Measurements from ENCODE around the gene FMN1. TPM values are rescaled to one million over a fixed set of nuclear protein-coding genes. Genes with fewer than 3 reads are reported as not detected.

Gene FMN1
- polyA plus RNA-seq, 4 donors = 0.54 to 2.1 (median 0.86) TPM

DNA sequence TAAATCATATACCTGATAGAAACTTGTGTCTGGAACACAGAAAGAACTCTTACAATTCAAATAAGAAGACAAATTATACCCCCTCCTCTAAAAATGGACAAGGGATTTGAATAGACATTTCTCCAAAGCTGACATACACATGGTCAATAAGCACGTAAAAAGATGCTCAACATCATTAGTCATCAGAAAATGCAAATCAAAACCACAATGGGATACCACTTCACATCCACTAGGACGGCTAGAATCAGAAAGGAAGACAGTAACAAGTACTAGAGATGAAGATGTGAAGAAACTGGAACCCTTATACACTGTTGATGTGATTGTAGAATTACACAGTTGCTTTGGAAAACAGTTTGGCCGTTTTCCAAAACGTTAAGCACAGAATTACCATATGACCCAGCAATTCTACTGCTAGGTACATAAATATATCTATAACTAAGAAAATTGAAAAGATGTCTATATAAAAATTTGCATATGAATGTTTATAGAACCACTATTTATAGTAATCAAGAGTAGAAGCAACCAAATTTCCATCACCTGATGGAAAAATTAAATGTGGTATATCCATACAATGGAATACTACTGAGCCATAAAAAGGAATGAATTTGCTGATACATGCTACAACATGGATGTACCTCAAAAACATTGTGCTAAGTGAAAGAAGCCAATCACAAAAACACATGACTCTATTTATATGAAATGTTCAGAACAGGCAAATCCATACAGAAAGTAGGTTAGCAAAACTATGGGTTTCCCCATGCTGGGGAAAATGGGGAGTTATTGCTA lies 415.9 kb downstream of the FMN1 start:
- H3K36me3 ChIP-seq (ENCODE audit: control insufficient read depth in 3 of 3, insufficient read depth in 2 of 3, low read depth in 1 of 3, low read length in 3 of 3) = no peaks in the 10 kb centered on the region
- H3K27ac ChIP-seq (ENCODE audit: low read depth in 1 of 3, low read length in 2 of 3) = no peak overlapping the region
- no peaks in the 10 kb centered on the region for H3K9me3 ChIP-seq (ENCODE audit: control insufficient read depth in 2 of 2, insufficient read depth in 1 of 2, low read depth in 1 of 2, low read length in 1 of 2)
- DNase-seq (no peak), FAIRE-seq (no peak)
- WGBS, 3 donors = 84 to 89% (median 88%) methylated on average over 4 of the region's 4 CpGs
- H3K4me3 ChIP-seq (ENCODE audit: low read depth in 1 of 3, low read length in 3 of 3) = no peak overlapping the region
- no peaks in the 10 kb centered on the region for H3K4me1 ChIP-seq (ENCODE audit: control insufficient read depth in 3 of 3, insufficient read depth in 2 of 3, low read depth in 1 of 3, low read length in 2 of 3)
- H3K27me3 ChIP-seq (ENCODE audit: control insufficient read depth in 3 of 3, insufficient read depth in 3 of 3, low read length in 3 of 3) = no peaks in the 10 kb centered on the region

- Histone ChIP-seq H3K27ac (ENCODE audit: low read depth in 1 of 3, low read length in 2 of 3) (no peak overlapping the region), H3K4me1 (ENCODE audit: control insufficient read depth in 3 of 3, insufficient read depth in 2 of 3, low read depth in 1 of 3, low read length in 2 of 3) (no peaks in the 10 kb centered on the region), H3K9me3 (ENCODE audit: control insufficient read depth in 2 of 2, insufficient read depth in 1 of 2, low read depth in 1 of 2, low read length in 1 of 2) (no peaks in the 10 kb centered on the region), H3K27me3 (ENCODE audit: control insufficient read depth in 3 of 3, insufficient read depth in 3 of 3, low read length in 3 of 3) (no peaks in the 10 kb centered on the region), H3K36me3 (ENCODE audit: control insufficient read depth in 3 of 3, insufficient read depth in 2 of 3, low read depth in 1 of 3, low read length in 3 of 3) (peaks cover 0 to 2% (median 0%) of the 10 kb centered on the region in 3 donors), H3K4me3 (ENCODE audit: low read depth in 1 of 3, low read length in 3 of 3) (no peak overlapping the region)
- FAIRE-seq (no peak), DNase-seq (no peak)
- WGBS, 3 donors = 81 to 85% (median 83%) methylated on average over 3 of the region's 3 CpGs
Observed at GRCh38 chr15:32775103-32775502, 419.4 kb downstream of the FMN1 start.

DNA sequence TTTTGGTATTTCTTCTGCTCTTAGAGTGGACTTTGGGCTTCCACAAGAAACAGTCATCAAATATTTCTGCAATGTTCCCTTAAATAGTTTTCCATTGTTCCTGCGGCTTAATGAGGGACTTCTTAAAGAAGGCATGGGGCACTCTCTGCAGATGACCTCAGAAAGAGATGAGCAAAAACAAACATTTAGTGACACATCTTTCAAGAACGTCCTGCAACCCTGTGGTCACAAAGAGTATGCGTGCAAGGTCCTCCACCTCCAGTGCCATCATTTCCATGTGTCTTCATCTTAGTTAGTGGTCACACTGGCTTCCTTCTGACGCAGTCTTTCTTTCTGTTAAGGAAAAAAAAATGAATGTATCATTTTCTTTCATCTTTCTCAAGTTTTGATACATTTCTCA lies 420.5 kb downstream of the FMN1 start:
- peaks cover 0 to 2% (median 0%) of the 10 kb centered on the region in 3 donors for H3K36me3 ChIP-seq (ENCODE audit: control insufficient read depth in 3 of 3, insufficient read depth in 2 of 3, low read depth in 1 of 3, low read length in 3 of 3)
- H3K4me3 ChIP-seq (ENCODE audit: low read depth in 1 of 3, low read length in 3 of 3) = no peak overlapping the region
- WGBS, 3 donors = 70 to 90% (median 81%) methylated on average over 4 of the region's 4 CpGs
- no peaks in the 10 kb centered on the region for H3K9me3 ChIP-seq (ENCODE audit: control insufficient read depth in 2 of 2, insufficient read depth in 1 of 2, low read depth in 1 of 2, low read length in 1 of 2)
- DNase-seq (no peak), FAIRE-seq (no peak)
- H3K27me3 ChIP-seq (ENCODE audit: control insufficient read depth in 3 of 3, insufficient read depth in 3 of 3, low read length in 3 of 3) = no peaks in the 10 kb centered on the region
- no peaks in the 10 kb centered on the region for H3K4me1 ChIP-seq (ENCODE audit: control insufficient read depth in 3 of 3, insufficient read depth in 2 of 3, low read depth in 1 of 3, low read length in 2 of 3)
- H3K27ac ChIP-seq (ENCODE audit: low read depth in 1 of 3, low read length in 2 of 3) = no peak overlapping the region

DNA sequence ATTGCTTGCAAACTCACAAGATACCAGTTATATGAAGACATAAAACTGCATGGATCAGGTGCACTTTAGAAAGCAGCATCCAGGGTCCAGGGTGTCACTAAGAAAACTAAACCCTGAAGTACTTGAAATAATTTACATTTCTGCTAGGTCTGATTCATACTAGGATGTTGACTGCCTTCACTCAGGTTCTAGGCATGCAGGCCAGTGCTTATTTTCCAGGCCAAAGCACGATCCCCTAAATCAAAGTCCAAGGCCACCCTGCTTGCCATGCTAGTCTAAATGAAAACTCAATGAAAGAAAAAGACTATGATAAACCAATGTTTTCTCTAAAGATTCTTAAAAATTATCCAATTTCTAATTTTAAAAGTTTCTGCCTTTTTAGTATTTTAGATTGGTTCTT lies 427.3 kb downstream of the FMN1 start:
- 45 to 67% (median 61%) methylated on average over 1 of the region's 1 CpG for WGBS, 3 donors
- no peak overlapping the region for H3K27ac ChIP-seq (ENCODE audit: low read depth in 1 of 3, low read length in 2 of 3)
- no peaks in the 10 kb centered on the region for H3K36me3 ChIP-seq (ENCODE audit: control insufficient read depth in 3 of 3, insufficient read depth in 2 of 3, low read depth in 1 of 3, low read length in 3 of 3)
- no peaks in the 10 kb centered on the region for H3K9me3 ChIP-seq (ENCODE audit: control insufficient read depth in 2 of 2, insufficient read depth in 1 of 2, low read depth in 1 of 2, low read length in 1 of 2)
- H3K4me3 ChIP-seq (ENCODE audit: low read depth in 1 of 3, low read length in 3 of 3) = no peak overlapping the region
- no peaks in the 10 kb centered on the region for H3K27me3 ChIP-seq (ENCODE audit: control insufficient read depth in 3 of 3, insufficient read depth in 3 of 3, low read length in 3 of 3)
- FAIRE-seq (no peak), DNase-seq (no peak)
- H3K4me1 ChIP-seq (ENCODE audit: control insufficient read depth in 3 of 3, insufficient read depth in 2 of 3, low read depth in 1 of 3, low read length in 2 of 3) = no peaks in the 10 kb centered on the region

DNA sequence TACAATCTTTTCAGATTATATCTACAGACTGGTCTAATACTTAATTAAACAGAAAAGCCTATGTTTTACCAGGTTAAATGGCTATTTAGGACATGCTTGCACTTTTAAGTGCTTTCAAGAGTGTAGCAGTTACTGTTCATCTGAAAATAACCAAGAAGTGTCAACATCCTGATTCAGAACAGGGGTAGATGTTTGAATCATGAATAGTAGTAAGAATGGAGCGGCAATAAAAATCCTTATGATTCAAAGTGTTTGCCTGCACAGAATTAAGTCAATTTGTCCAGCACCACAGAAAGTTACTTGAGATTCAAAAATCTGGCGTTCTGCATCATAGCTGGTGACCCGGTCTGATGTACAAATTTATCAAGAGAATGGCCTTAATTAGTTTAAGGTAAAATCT lies 428.4 kb downstream of the FMN1 start:
- 78 to 84% (median 83%) methylated on average over 3 of the region's 3 CpGs for WGBS, 3 donors
- Histone ChIP-seq H3K36me3 (ENCODE audit: control insufficient read depth in 3 of 3, insufficient read depth in 2 of 3, low read depth in 1 of 3, low read length in 3 of 3) (no peaks in the 10 kb centered on the region), H3K27me3 (ENCODE audit: control insufficient read depth in 3 of 3, insufficient read depth in 3 of 3, low read length in 3 of 3) (no peaks in the 10 kb centered on the region), H3K27ac (ENCODE audit: low read depth in 1 of 3, low read length in 2 of 3) (no peak overlapping the region), H3K4me1 (ENCODE audit: control insufficient read depth in 3 of 3, insufficient read depth in 2 of 3, low read depth in 1 of 3, low read length in 2 of 3) (no peaks in the 10 kb centered on the region), H3K9me3 (ENCODE audit: control insufficient read depth in 2 of 2, insufficient read depth in 1 of 2, low read depth in 1 of 2, low read length in 1 of 2) (no peaks in the 10 kb centered on the region), H3K4me3 (ENCODE audit: low read depth in 1 of 3, low read length in 3 of 3) (no peak overlapping the region)
- FAIRE-seq = no peak
- DNase-seq = no peak

GRCh38 chr15:32765236-32765635 lies 429.3 kb downstream of the FMN1 start:
- no peak overlapping the region for H3K4me3 ChIP-seq (ENCODE audit: low read depth in 1 of 3, low read length in 3 of 3)
- H3K27me3 ChIP-seq (ENCODE audit: control insufficient read depth in 3 of 3, insufficient read depth in 3 of 3, low read length in 3 of 3) = no peaks in the 10 kb centered on the region
- DNase-seq = no peak
- no peak overlapping the region for H3K27ac ChIP-seq (ENCODE audit: low read depth in 1 of 3, low read length in 2 of 3)
- FAIRE-seq = no peak
- H3K4me1 ChIP-seq (ENCODE audit: control insufficient read depth in 3 of 3, insufficient read depth in 2 of 3, low read depth in 1 of 3, low read length in 2 of 3) = no peaks in the 10 kb centered on the region
- no peaks in the 10 kb centered on the region for H3K9me3 ChIP-seq (ENCODE audit: control insufficient read depth in 2 of 2, insufficient read depth in 1 of 2, low read depth in 1 of 2, low read length in 1 of 2)
- H3K36me3 ChIP-seq (ENCODE audit: control insufficient read depth in 3 of 3, insufficient read depth in 2 of 3, low read depth in 1 of 3, low read length in 3 of 3) = no peaks in the 10 kb centered on the region
- WGBS, 3 donors = 55 to 71% (median 66%) methylated on average over 4 of the region's 4 CpGs

DNA sequence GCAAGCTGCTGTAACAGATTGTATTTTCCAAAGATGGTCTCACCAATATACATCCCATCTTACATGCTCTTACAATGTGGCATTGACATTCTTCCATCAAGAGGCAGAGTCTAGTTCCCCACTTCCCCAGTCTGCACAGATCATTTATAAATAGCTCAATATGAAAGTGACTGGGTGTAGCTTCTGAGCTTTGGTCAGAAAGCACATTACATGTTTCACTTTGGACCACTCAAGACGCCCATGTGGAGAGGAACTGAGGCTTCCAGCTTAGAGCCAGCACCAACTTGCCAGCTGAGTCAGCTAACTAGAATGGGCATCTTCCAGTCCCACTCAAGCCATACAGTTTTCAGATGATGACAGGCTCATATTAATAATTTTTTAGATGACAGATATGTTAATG lies 431.2 kb downstream of the FMN1 start:
- FAIRE-seq (no peak), DNase-seq (no peak)
- Histone ChIP-seq H3K27me3 (ENCODE audit: control insufficient read depth in 3 of 3, insufficient read depth in 3 of 3, low read length in 3 of 3) (no peaks in the 10 kb centered on the region), H3K4me3 (ENCODE audit: low read depth in 1 of 3, low read length in 3 of 3) (no peak overlapping the region), H3K4me1 (ENCODE audit: control insufficient read depth in 3 of 3, insufficient read depth in 2 of 3, low read depth in 1 of 3, low read length in 2 of 3) (no peaks in the 10 kb centered on the region), H3K9me3 (ENCODE audit: control insufficient read depth in 2 of 2, insufficient read depth in 1 of 2, low read depth in 1 of 2, low read length in 1 of 2) (no peaks in the 10 kb centered on the region), H3K36me3 (ENCODE audit: control insufficient read depth in 3 of 3, insufficient read depth in 2 of 3, low read depth in 1 of 3, low read length in 3 of 3) (no peaks in the 10 kb centered on the region), H3K27ac (ENCODE audit: low read depth in 1 of 3, low read length in 2 of 3) (no peak overlapping the region)
- 45 to 82% (median 56%) methylated on average over 1 of the region's 1 CpG for WGBS, 3 donors

DNA sequence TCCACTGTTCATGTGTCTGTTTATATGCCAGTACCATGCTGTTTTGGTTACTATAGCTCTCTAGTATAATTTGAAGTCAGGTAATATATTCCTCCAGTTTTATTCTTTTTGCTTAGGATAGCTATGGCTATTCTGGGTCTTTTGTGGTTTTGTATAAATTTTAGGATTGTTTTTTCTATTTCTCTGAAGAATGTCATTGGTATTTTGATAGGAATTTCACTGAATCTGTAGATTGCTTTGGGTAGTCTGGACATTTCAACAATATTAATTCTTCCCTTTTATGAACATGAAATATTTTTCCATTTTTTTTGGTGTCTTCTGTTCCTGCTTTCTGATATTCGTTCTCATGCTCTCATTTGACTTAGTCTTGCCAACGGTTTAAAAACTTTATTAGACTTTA lies 437.1 kb downstream of the FMN1 start:
- 72 to 77% (median 74%) methylated on average over 2 of the region's 2 CpGs for WGBS, 3 donors
- Histone ChIP-seq H3K27me3 (ENCODE audit: control insufficient read depth in 3 of 3, insufficient read depth in 3 of 3, low read length in 3 of 3) (no peaks in the 10 kb centered on the region), H3K27ac (ENCODE audit: low read depth in 1 of 3, low read length in 2 of 3) (no peak overlapping the region), H3K9me3 (ENCODE audit: control insufficient read depth in 2 of 2, insufficient read depth in 1 of 2, low read depth in 1 of 2, low read length in 1 of 2) (no peaks in the 10 kb centered on the region), H3K36me3 (ENCODE audit: control insufficient read depth in 3 of 3, insufficient read depth in 2 of 3, low read depth in 1 of 3, low read length in 3 of 3) (no peaks in the 10 kb centered on the region), H3K4me1 (ENCODE audit: control insufficient read depth in 3 of 3, insufficient read depth in 2 of 3, low read depth in 1 of 3, low read length in 2 of 3) (no peaks in the 10 kb centered on the region), H3K4me3 (ENCODE audit: low read depth in 1 of 3, low read length in 3 of 3) (no peak overlapping the region)
- FAIRE-seq (no peak), DNase-seq (no peak)

DNA sequence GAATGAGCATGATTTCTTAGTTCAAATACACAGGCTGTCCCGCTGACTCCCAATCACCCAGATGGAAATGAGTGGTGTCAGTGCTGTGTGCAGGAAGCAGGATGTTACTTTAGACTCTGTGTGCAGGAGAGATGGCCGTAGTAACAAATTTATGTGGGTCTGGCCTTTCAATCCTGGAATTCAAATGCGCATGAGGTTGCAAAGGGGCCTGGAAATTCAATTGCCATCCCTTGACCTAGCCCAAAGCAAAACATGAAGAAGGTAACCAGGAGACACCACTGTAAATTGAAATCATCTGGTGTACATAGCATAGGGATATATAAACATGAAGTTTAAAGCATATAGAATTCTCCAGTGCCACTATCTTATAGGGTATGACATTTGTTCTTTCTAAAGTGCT lies 443.5 kb downstream of the FMN1 start:
- FAIRE-seq (no peak), DNase-seq (no peak)
- Histone ChIP-seq H3K4me3 (ENCODE audit: low read depth in 1 of 3, low read length in 3 of 3) (no peak overlapping the region), H3K9me3 (ENCODE audit: control insufficient read depth in 2 of 2, insufficient read depth in 1 of 2, low read depth in 1 of 2, low read length in 1 of 2) (no peaks in the 10 kb centered on the region), H3K36me3 (ENCODE audit: control insufficient read depth in 3 of 3, insufficient read depth in 2 of 3, low read depth in 1 of 3, low read length in 3 of 3) (no peaks in the 10 kb centered on the region), H3K27me3 (ENCODE audit: control insufficient read depth in 3 of 3, insufficient read depth in 3 of 3, low read length in 3 of 3) (no peaks in the 10 kb centered on the region), H3K4me1 (ENCODE audit: control insufficient read depth in 3 of 3, insufficient read depth in 2 of 3, low read depth in 1 of 3, low read length in 2 of 3) (no peaks in the 10 kb centered on the region), H3K27ac (ENCODE audit: low read depth in 1 of 3, low read length in 2 of 3) (no peak overlapping the region)
- 59 to 79% (median 65%) methylated on average over 3 of the region's 3 CpGs for WGBS, 3 donors
